Ovary (tissue), 3 donors: ENCODE results near the gene LIME1.

ENCODE experiments used
- CTCF ChIP-seq, 3 donors: fragments of 450-650 bp in 2 of 3; fragments of 200-600 bp in 1 of 3; IDR thresholded peaks; one replicate each; pipeline versions ENCODE4 v1.5.1 to v1.8.0; 2016 to 2022; ENCODE audit warnings: antibody characterized with exemption in 3 of 3, mild to moderate bottlenecking in 1 of 3
- POLR2A ChIP-seq: fragments of 450-650 bp; IDR thresholded peaks from one replicate; pipeline ENCODE4 v1.6.1; 2017; ENCODE audit warnings: antibody characterized with exemption, mild to moderate bottlenecking, moderate library complexity
- donor health status: DM: no; HTN: no; CAD: no.

GRCh38 chr20:63782051-63782471, 45.6 kb downstream of the LIME1 start:
- TF ChIP-seq CTCF (IDR thresholded peaks at IDR 0.05), result no peak
- TF ChIP-seq POLR2A, result no peak
